Measurements from ENCODE around the gene TECPR1.

Gene TECPR1

DNA sequence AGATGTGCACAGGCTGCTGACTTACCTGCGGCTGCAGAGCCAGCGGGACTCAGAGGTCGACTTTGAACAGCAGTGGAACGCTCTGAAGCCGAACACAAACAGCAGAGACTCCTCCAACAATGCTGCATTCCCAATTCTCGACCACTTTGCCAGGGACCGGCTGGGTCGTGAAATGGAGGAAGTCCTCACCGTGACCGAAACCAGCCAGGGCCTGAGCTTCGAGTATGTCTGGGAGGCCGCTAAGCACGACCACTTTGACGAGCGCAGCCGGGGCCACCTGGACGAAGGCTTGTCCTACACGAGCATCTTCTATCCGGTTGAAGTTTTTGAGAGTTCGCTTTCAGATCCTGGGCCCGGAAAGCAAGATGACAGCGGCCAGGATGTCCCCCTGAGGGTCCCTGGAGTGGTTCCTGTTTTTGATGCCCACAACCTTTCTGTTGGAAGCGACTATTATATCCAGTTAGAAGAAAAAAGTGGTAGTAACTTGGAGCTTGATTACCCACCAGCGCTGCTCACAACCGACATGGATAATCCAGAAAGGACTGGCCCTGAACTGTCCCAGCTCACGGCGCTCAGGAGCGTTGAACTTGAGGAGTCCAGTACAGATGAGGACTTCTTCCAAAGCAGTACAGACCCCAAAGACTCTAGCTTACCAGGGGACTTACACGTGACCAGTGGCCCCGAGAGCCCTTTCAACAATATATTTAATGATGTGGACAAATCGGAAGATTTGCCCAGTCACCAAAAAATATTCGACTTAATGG lies 60.2 kb downstream of the TECPR1 start:
- no peak for DNase-seq (ENCODE audit: low read depth)

DNA sequence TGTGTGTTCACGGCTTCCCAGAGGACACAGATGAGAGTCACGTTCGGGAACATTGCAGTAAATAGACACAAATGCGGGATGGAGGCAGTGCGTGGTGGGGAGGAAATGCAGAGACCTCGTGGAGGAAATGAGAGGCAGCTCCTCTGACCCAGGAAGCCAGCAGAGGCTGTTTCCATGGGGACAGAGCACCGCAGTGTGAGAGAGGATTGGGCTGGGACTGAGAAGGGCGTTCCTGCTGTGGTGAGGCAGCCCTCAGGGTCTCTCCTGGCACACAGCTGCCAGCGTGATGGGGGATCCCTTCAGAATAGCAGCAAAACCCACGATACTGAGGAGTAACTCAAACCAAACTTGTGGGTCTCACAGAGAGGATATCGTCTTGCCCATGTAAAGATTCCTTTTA lies 62.5 kb downstream of the TECPR1 start:
- DNase-seq (ENCODE audit: low read depth) = no peak

DNA sequence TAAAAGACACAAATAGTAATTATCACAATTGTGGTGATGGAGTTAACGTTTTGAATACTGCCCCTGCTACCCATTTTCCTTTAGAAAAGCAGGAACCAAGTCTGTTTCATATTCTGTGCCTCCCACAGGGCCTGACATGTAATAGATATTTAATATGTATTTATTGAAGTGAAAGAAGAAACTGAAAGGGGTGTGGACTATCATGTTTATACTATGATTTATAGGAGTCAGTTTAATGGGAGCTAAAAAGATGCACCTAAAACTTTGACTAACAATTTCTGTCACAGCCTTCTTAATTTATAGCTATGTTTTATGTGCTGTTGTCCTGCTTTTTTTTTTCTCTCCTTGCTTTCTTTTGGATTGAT lies 64.9 kb downstream of the TECPR1 start:
- no peak for DNase-seq (ENCODE audit: low read depth)

DNA sequence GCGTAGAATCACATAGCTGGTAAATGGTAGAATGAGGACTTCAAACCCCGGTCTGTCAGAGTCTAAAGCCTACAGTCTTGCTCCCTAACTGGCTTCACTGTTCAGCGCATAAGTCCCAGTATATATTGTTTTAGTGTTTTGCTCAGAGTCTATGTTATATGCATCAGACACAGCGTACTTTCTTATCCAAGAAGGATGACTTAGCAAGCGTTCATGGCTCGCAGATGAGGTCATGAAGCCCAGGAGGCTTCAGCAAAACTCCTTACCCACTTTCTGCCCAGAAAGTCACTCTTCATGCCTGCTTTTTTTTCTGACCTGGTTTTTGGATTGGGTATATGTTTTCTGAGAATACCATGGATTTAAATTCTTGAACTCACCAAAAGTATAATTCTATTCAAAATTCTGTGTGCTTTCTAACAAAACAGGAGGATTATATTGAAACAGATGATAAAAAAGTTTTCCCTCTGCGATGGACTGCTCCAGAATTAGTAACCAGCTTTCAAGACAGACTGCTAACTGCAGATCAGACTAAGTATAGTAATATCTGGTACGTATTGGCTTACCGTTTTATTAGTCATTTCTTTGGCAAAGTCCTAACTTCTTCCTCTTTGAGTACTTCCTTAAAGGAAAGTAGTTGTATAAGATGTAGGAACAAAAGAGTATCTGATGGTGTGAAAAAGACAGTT lies 65.4 kb downstream of the TECPR1 start:
- no peak for DNase-seq (ENCODE audit: low read depth)

DNA sequence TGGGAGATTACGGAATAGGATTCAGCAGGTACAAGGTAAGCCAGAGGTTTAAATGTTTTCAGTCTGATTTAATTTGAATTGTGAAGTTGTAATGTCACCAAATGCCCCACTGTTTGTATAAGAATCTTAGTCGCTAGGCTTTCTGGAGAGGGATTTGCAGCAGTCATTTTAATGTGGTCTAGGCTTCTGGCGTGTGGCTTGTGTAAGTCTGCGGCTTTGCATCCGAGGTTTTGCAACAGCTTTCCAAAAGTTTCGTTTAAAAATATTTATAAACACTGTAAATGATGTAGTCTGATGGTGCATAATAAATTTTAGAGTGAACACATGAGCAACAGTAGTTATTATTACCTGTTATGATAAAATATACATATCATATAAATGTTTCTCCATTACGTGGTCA lies 66.9 kb downstream of the TECPR1 start:
- no peak for DNase-seq (ENCODE audit: low read depth)

DNA sequence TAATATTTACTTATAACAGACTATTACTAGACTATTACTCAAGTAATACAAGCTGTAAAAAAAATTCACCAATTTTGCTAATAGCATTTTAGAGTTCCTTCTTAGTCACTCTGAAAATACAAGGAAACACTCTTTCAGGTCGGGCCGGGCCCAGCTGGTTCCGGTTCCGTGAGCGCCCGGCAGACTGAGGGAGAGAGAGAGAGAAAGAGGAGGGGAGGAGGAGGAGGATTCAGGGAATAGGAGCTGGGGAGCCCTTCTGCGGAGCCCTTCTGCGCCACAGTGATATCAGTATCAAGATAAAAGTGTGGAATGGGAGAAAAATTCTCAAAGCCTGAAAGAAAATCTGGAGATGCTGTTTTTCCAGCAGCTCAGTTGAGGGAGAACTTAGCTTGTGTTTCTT lies 71.3 kb downstream of the TECPR1 start:
- no peak for DNase-seq (ENCODE audit: low read depth)

DNA sequence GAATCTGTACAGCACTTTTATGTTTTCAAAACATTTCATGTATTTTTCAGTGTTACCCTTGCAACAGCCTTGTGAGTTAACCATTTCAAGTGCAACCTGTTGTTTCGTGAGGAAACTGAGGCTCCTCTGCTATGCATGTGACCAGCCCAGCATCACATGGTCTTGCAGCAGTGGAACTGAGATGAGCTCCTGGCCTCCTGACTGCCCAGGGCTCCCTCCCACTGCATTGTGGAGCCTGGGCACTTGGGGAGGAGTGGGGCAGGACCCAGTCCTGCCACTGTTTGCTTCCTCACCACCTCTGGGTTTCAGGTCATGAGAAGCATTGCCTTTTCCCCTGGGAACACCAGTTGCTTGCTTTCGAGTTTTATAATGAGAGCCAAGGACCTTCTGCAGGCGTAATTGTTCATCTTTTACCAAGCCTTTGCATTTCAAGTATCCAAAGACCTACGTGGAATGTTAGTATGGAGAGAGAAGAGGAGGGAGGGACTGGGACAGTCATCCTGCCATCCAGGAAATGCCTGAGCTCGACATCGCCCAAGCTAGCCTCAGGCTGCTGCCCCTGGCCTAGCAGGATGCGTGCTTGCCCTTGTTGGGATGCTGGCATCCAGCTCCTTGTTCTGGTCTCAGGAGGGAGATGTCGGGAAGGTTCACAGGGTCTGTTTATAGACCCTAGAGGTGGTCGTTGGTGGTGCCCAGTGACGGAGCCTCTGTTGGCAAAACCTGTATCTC lies 73.1 kb downstream of the TECPR1 start:
- no peak for DNase-seq (ENCODE audit: low read depth)

DNA sequence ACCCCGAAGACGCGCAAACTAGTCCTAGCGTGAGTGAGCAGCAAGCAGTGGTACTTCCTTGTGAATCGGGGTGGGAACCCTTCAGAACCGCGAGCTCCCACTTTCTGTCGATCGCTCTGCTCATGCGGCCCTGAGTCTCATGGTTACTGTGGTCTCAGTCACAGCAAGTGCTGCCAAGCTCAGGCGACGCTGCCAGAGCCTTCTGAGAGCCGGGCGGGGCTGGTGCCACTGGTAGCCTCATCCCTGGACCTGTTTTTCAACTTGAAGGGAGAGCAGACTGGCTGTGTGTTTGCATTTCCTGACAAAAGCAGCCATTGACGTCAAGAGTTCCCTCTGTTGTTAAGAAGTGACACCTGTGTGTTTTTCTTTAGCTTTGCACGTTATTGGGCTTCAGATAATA lies 73.7 kb downstream of the TECPR1 start:
- DNase-seq (ENCODE audit: low read depth) = no peak

DNA sequence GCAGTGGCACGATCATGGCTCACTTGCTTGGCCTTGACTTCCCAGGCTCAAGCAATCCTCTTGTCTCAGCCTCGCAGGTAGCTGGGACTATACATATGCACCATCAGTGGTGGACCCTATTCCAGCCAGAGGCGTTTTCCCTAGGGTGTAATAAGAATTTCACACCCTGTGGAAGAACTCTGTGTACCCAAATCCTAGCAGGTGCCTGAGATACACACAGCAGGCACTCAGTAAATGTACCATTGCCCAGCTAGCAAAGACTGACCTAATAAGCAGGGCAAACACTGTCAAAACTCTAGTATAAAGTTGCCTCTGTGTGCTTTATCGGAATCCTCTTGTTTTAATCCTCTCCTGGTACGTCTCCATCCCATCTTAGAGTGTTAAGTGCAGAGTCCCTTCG lies 74.5 kb downstream of the TECPR1 start:
- DNase-seq (ENCODE audit: low read depth) = no peak

DNA sequence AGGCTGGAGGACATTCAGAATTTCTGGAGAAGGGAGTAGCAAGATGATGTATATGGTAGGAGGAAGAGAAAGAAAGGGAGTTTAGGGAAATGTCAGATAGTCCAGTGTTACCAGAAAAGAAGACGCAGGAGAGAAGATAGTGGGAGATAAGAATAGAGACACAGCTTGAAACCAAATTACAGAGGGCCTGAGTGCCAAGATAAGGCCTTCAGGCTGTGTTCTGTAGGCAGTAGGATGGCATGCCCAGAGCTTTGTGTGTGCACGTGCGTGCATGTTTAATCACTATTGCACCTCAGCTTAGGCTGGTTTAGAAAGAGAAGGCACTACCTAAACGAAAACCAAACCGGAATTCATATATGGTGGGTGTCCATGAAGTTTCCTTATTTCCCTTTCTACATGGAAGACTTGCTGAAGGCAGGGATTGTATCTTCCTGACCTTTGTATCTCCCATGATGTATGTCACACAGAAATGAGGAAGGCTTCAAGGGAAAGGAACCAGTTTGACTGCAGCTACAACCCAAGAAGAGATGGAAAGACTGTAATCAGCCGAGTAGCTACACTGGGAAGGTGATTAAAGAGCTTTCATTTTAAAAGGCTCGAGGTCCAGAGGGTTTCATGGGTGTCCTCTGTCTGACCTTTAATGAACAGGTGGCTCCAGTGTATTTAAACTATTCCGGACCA lies 76.6 kb downstream of the TECPR1 start:
- DNase-seq (ENCODE audit: low read depth) = no peak

DNA sequence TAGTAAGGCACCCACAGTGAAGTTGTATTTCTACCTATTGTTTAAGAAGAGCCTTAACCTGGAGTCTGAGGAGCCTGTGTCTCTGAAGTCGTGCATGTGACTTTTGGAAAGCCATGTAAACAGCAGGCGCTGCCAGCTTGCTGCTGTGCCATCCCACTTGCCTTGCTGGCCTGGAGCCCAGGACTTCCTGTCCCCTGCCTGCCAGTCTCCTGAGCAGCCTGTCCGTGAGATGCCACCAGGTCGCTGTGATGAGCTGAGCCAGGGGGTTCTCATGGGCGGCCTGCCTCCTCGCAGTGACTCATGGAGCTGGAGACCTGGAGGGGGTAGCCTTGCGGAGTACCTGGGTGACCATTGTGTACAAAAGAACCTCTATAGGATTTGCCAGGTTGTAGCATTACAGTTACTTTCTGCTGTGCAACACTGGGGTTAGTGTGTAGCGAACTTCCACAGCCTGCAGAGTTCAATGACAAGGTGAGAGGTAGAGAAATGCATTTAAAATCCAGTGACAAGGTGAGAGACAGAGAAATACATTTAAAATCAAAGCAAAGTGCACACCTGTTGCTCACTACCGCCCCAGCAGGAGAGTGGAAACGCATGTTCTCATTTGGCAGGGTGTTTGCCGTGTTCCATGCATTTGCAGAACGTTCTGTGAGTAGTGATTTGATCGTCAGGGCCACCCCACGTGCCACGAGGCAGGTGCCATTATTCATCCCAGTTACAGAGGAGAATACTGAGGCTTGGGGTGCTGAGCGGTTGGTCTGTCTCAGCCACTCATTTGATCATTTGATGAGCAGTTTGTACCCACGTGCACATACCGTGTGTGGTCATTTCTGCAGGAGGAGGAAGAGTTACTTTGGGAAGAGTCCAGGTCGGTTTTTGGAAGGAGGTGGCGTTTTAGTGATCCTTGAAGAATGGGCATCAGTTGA lies 77.4 kb downstream of the TECPR1 start:
- DNase-seq (ENCODE audit: low read depth) = no peak

DNA sequence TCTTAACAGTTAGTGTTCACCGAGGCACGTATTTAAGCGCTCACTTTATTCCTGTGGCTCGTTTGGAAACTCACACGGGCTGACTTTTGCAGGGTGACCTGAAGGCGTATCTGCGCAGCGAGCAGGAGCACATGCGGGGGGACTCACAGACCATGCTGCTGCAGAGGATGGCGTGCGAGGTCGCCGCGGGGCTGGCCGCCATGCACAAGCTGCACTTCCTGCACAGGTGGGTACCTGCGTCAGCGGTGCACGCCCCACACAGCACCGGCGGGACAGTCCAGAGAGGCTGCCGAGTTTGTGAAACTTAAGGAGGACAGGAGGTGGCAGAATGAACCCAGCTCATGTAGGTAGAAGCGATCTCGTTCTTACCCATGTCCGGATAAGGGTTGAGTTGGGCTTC lies 80.6 kb downstream of the TECPR1 start:
- DNase-seq (ENCODE audit: low read depth) = no peak

DNA sequence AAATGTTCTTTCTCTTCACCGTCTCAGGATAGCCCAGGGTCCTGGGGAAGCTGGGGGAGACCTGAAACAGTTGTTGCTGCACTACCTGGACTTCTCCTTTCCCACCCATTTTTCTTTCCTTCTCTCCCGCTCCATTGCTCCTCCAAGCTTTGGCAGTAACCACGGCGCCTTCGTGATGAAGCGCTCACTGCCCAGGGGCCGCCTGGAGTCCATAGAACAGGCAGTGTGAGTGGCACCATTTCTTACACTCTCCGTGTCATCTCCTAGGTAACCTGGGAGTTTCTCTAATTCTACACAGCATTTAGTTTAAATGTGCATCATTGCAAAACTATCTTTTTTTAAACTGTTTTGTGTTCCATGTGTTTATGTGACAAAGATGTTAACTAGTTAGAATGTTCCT lies 81.1 kb downstream of the TECPR1 start:
- DNase-seq (ENCODE audit: low read depth) = no peak

DNA sequence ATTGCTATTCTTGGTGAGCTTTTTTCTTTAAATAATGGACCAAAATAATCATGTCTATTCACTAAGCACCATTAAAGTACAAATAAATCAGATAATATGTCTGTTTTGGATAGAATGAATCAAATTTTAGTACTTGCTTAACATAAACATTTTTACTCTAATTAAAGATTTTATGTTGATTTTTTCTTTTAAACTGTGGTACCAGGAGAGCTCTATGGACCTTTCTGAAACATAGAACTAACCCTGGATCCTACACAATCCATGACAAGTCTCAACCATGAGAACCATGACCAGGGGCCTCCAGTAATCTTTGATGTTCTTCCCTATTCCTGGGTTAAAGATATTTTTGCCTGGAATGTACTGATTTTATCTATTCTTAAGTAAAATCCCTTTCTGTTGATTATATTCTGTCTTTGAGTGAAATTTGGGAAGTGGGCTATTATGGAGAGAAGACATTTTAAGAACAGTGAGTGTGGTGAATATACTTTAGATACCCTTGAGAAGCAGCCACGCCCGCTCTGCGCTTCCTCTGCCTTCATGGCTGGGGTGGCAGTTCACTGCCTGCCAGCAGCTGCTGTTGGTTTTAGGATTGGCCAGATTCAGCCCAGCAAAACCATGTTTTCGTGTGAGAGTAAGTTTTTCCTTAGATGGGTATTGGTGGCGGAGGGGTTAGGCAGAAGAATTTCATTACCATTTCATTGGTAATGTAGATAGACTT lies 83.0 kb downstream of the TECPR1 start:
- no peak for DNase-seq (ENCODE audit: low read depth)

DNA sequence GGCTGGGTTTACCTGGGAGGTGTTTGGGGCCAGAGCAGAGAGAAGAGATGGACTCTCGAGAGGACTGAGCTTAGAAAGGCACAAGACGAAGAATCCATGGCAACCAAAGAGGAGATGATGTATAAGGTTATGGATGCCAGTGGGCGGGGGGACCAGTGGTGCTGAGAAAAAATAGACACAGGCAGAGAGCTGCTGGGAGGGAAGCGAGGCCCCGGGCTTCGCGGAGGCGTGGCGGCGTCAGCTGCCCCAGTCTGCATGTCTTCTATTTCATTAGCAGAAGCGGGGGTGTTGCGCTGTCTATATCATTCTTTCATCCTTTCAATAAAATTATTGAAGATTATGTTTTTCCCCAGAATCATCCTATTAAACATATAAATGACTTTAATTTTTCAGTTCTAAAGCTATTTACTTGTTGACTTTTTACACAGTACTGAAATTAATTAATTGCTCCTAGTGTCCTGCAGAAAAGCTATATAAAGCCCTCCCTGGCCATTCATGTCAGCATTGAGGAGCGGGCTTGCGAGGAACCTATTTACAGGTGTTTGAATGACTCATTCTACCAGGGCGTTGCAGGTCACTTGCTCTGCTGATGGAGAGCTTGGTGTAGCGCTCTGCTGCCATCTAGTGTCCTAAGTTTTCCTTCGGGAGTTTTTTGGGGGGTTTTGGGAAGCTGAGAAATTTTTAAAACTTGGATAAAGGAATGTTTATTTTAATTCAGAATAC lies 83.7 kb downstream of the TECPR1 start:
- DNase-seq (ENCODE audit: low read depth) = peak; percentile 46

DNA sequence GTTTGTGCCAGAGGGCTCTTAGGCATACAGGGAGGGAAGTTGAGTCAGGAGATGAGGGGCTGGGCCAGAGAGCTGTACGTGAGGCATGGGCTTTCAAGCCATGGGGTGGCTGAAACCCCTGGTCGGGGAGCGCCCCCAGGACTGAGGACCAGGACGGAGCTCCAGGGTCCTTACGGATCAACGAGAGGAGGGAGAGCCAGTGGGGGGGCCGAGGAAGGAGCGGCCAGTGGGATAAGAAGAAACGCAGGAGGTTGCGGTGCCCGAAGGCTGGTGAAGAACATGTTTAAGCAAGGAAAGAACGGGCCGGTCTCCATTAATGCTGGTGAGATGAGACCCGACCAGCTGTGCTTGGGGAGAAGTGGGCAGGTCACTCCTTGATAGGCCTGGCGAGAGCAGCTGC lies 84.4 kb downstream of the TECPR1 start:
- DNase-seq (ENCODE audit: low read depth) = no peak

DNA sequence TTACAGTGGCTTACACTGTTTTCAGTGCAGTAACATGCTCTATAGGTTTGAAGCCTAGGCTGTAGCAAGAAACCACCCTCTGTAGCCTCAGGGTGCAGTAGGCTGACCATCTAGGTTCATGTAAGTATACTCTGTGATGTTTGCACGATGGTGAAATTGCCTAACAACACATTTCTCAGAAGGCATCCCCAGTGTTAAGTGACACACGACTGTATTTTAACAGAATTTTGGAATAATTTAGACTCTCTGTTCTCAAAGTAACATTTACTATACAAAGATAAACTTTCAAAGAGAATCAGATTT lies 85.4 kb downstream of the TECPR1 start:
- no peak for DNase-seq (ENCODE audit: low read depth)

DNA sequence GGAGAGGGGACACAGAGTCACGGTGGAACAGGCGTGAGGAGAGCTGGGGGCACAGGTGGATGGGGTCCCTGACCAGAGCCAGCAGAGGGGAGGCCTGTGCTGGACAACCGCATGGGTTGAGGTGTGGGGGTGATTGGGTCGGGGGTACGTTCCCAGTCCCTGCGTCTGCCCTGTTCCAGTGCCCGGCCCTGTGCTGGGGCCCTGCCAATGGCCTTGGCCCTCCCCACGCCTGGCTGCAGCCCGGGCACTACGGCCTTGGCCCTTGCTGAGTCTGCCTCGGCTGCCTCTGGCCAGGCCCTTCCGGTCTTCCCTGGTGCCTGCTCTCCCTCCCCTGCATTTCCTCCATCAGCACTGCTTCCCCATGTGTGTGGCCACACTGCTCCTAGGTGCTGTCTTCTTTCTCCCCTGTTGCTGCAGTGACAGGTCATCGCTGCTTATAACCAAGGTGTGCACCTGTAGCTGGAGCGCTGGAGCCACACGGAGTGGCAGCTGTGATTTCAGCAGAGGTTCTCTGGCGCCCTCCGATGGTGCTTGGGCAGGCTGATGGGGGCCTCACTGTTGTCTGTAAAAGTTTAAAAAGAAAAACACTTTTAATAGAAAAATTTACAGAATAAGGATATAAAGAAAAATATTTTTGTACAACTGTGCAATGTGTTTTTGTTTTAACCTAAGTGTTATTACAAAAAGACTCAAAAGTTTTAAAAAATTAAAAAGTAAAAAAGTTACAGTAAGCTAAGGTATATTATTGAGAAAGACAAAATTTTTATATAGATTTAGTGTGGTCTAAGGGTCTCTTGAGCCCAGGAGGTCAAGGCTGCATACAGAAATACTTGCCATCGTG lies 86.0 kb downstream of the TECPR1 start:
- DNase-seq (ENCODE audit: low read depth) = peak; percentile 46
